ENCODE measurements around the gene NECTIN4. TPM values are rescaled to one million over a fixed set of nuclear protein-coding genes. Genes with fewer than 3 reads are reported as not detected.

The NECTIN4 gene
- polyA plus RNA-seq, 1 donor: 0.42 TPM

DNA sequence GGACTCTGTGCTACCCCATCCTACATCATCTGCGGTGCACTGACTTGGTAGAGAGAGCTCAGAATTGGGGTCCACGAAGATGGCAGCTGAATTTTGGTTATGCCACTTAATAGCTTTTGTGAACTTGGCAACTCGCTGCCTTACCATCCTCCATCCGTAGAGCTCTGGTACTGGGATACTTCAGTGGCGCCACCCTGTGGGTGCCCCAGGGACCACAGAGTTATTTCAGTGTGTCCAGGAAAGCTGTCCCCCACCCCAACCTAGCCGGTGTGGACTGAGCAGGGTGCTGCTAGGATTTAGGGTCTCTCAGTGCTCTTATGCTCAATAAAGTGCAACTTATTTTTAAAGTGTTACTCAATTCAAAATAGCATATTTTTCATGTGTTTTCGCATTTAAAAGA, 34.6 kb downstream of the NECTIN4 start:
- H3K27me3 ChIP-seq (ENCODE audit: control insufficient read depth, insufficient read depth, low read length): peaks cover 10% of the 10 kb centered on the region
- H3K9me3 ChIP-seq (ENCODE audit: control insufficient read depth, low read depth, low read length): peaks cover 4% of the 10 kb centered on the region
- no peak for DNase-seq
- no peak overlapping the region for H3K27ac ChIP-seq (ENCODE audit: low read length)
- no peak overlapping the region for H3K4me3 ChIP-seq (ENCODE audit: low read length)
- no peaks in the 10 kb centered on the region for H3K36me3 ChIP-seq (ENCODE audit: control insufficient read depth, insufficient read depth, low read length)
- 100% methylated on average over 1 of the region's 7 CpGs for WGBS (ENCODE audit: insufficient coverage, low lambda C conversion rate)
- H3K4me1 ChIP-seq (ENCODE audit: control insufficient read depth, insufficient read depth, low read length): no peaks in the 10 kb centered on the region

DNA sequence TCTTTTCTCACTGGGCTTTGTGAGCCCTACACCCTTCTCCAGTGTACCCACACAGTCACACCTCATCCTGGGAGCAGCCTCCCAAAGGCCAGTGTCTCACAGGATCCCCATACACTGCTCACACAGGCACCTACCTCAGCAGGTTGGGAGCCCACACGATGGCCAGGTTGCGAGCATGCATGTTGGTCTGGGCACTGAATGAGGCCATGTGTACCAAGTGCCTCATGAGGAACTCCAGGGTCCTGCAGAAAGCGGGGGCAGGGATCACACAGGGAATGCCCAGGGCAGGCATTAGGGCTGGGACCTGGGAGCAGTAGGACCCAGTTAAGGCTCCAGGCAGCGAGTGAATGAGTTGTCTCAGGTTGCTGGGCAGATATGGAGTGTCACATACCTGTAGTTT, 35.1 kb downstream of the NECTIN4 start:
- peaks cover 6% of the 10 kb centered on the region for H3K9me3 ChIP-seq (ENCODE audit: control insufficient read depth, low read depth, low read length)
- WGBS (ENCODE audit: insufficient coverage, low lambda C conversion rate): no CpG with 5 or more reads among the region's 4 CpGs
- H3K27me3 ChIP-seq (ENCODE audit: control insufficient read depth, insufficient read depth, low read length): peaks cover 10% of the 10 kb centered on the region
- H3K4me3 ChIP-seq (ENCODE audit: low read length): no peak overlapping the region
- DNase-seq: no peak
- H3K27ac ChIP-seq (ENCODE audit: low read length): no peak overlapping the region
- no peaks in the 10 kb centered on the region for H3K36me3 ChIP-seq (ENCODE audit: control insufficient read depth, insufficient read depth, low read length)
- H3K4me1 ChIP-seq (ENCODE audit: control insufficient read depth, insufficient read depth, low read length): no peaks in the 10 kb centered on the region

DNA sequence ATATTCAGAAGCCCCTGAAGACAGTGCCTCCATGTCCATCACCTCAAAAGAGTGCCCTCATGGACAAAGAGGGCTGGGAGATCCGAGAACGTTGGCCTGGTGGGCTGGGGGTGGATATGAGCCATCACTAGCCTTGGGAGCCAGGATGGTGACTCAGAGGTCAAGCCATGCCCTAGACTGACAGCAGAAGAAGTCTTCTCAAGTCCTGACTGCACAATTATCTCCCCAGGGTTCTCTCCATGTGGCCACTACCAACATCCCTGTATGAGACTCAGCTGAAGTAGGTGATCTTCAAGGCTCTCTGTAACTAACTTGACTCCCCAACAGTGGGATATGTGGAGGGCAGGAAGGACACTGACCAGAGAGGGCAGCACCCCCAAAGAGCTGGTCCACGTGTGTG, 36.5 kb downstream of the NECTIN4 start:
- DNase-seq: no peak
- H3K4me3 ChIP-seq (ENCODE audit: low read length): no peak overlapping the region
- no peaks in the 10 kb centered on the region for H3K36me3 ChIP-seq (ENCODE audit: control insufficient read depth, insufficient read depth, low read length)
- WGBS (ENCODE audit: insufficient coverage, low lambda C conversion rate): no CpG with 5 or more reads among the region's 3 CpGs
- H3K4me1 ChIP-seq (ENCODE audit: control insufficient read depth, insufficient read depth, low read length): no peaks in the 10 kb centered on the region
- peaks cover 10% of the 10 kb centered on the region for H3K27me3 ChIP-seq (ENCODE audit: control insufficient read depth, insufficient read depth, low read length)
- H3K9me3 ChIP-seq (ENCODE audit: control insufficient read depth, low read depth, low read length): peaks cover 19% of the 10 kb centered on the region
- no peak overlapping the region for H3K27ac ChIP-seq (ENCODE audit: low read length)

DNA sequence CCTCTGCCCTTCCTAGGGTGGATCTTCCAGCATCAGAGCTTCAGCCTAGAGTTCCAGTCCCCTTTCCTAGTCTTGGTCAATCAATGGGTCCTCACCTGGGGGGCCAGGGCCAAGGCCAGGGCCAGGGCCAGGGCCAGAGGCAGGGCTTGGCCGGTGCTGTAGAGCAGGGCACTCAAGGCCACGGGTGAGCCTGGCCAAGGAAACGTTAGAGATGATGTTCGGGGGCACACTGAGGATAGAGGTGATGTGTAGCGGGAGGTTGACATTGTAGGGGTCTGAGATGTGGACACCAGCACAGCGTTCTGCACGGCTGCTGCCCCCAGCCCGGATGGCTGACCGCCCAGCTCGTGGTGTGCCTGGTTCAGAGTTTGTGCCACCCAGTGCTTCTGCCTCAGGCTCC, 38.1 kb downstream of the NECTIN4 start:
- DNase-seq: no peak
- Histone ChIP-seq H3K4me1 (ENCODE audit: control insufficient read depth, insufficient read depth, low read length) (peaks cover 2% of the 10 kb centered on the region), H3K9me3 (ENCODE audit: control insufficient read depth, low read depth, low read length) (peaks cover 26% of the 10 kb centered on the region), H3K36me3 (ENCODE audit: control insufficient read depth, insufficient read depth, low read length) (no peaks in the 10 kb centered on the region), H3K27me3 (ENCODE audit: control insufficient read depth, insufficient read depth, low read length) (peaks cover 8% of the 10 kb centered on the region), H3K27ac (ENCODE audit: low read length) (no peak overlapping the region), H3K4me3 (ENCODE audit: low read length) (no peak overlapping the region)
- WGBS (ENCODE audit: insufficient coverage, low lambda C conversion rate): no CpG with 5 or more reads among the region's 10 CpGs

DNA sequence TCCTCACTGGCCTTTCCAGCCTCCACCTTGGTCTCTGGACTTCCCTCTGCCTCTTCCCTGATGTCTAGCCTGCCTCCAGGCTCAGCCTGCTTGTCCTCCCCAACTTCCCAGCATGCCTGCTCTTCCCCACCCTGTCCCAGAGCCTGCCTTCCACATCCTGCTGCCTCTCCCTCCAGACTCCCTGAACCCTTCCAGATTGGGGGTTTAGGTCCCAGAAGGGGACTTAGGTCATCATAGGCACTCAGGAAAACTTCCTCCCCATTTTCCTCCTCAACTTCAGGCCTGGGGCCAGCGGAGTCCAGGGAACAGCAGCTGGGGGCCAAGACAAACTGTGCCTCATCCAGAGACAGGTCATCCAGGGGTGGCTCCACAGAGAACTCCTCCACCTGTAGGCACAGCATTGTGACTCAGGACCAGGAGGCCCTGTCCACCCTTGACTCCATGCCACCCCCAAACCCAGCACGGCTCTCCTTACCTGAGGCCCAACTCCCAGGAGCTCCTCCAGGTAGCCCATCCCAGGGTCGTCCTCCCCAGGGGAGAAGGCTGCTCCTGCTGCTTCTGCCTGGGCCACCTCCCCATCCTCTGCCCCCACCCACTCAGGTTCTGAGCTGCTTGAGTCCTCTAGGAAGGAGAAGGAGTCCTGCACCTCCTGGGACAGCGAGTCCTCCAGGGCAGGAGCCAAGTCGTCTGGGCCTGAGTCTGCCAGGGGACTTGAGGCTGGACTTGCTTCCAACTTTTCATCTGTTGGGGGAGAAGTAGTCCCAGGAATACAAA, 40.2 kb downstream of the NECTIN4 start:
- H3K27me3 ChIP-seq (ENCODE audit: control insufficient read depth, insufficient read depth, low read length): peaks cover under 1% of the 10 kb centered on the region
- H3K4me1 ChIP-seq (ENCODE audit: control insufficient read depth, insufficient read depth, low read length): peaks cover 5% of the 10 kb centered on the region
- peaks cover 26% of the 10 kb centered on the region for H3K9me3 ChIP-seq (ENCODE audit: control insufficient read depth, low read depth, low read length)
- no peak for DNase-seq
- no peaks in the 10 kb centered on the region for H3K36me3 ChIP-seq (ENCODE audit: control insufficient read depth, insufficient read depth, low read length)
- WGBS (ENCODE audit: insufficient coverage, low lambda C conversion rate): no CpG with 5 or more reads among the region's 5 CpGs
- no peak overlapping the region for H3K27ac ChIP-seq (ENCODE audit: low read length)
- no peak overlapping the region for H3K4me3 ChIP-seq (ENCODE audit: low read length)

DNA sequence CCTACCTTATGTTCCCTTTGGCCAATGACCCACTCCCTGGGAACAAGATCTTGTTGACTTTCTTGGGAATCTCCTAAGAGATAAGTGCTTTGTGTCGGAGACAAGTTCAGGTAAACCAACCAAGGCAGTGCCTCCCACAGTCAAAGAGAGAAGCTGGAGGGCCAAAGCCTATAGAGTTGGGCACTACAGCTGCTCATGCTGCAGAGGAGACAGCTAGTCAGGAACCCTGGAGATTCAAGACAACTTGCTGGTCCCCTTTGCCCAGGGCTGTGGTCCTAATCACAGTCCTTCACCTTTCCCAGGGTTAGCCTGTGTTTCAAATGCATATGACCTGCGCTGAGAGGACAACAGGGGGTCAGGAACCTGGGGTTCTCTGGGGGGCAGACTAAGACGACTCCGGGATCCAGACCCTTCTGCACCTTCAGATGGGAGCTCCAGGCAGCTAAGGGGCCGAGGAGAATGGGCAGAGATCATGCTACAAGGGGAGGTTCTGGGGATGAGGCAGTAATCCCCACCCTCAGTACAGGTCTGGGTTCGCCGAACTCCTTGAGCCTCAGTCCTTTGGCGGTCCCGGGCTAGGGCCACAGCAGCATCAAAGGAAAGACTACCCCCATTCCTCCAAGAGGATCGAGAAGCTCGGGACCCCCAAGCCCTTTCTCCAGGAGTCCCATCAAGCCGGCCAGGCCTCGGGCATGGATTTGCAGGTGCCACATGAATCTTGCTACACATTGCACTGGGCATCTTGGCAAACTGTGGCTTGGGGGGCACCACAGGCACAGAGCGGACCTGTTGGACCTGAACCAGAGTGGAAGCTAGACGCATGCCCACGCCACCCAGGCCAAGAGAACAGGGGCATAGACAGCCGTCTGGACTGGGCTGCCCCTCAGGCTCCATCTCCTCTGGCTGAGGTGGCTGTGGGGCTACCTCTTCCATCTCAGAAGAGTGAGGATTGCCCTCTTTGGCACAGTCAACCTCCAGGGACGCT, 41.6 kb downstream of the NECTIN4 start:
- no peak for DNase-seq
- Histone ChIP-seq H3K36me3 (ENCODE audit: control insufficient read depth, insufficient read depth, low read length) (peaks cover 5% of the 10 kb centered on the region), H3K9me3 (ENCODE audit: control insufficient read depth, low read depth, low read length) (peaks cover 26% of the 10 kb centered on the region), H3K27me3 (ENCODE audit: control insufficient read depth, insufficient read depth, low read length) (no peaks in the 10 kb centered on the region), H3K27ac (ENCODE audit: low read length) (no peak overlapping the region), H3K4me1 (ENCODE audit: control insufficient read depth, insufficient read depth, low read length) (peaks cover 6% of the 10 kb centered on the region), H3K4me3 (ENCODE audit: low read length) (no peak overlapping the region)
- WGBS (ENCODE audit: insufficient coverage, low lambda C conversion rate): no CpG with 5 or more reads among the region's 18 CpGs

DNA sequence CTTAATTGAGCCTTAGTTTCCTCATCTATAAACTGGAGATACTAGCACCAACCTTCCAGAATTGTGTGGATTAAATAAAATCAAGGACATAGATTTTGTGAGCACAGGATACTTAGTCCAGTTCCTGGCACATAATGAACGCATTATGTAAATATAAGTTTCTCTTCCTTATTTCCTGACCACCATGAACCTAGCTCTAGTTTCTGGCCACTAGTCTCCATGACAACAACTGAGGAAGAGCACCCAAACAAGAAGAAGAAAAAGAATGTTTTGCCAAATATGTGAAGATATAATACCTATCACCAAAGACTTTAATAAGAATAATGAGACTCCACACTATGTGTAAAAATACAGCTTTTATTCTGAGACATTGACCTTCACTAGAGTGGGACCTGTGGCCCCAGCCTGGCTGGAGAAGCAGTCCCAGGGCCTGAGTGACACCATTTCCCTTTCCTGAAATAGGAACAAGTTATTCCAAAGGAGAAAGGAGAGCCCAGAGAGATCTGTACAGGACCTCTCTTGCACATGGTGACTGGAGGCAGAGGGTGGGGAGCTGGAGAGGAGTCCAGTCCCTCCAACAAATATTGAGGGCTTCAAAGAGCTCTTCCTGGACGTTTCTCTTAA, 42.6 kb downstream of the NECTIN4 start:
- no peak for DNase-seq
- Histone ChIP-seq H3K4me3 (ENCODE audit: low read length) (peak overlapping the region; percentile 78), H3K27me3 (ENCODE audit: control insufficient read depth, insufficient read depth, low read length) (no peaks in the 10 kb centered on the region), H3K27ac (ENCODE audit: low read length) (peak overlapping the region; percentile 94), H3K9me3 (ENCODE audit: control insufficient read depth, low read depth, low read length) (peaks cover 26% of the 10 kb centered on the region), H3K4me1 (ENCODE audit: control insufficient read depth, insufficient read depth, low read length) (peaks cover 6% of the 10 kb centered on the region), H3K36me3 (ENCODE audit: control insufficient read depth, insufficient read depth, low read length) (peaks cover 15% of the 10 kb centered on the region)
- WGBS (ENCODE audit: insufficient coverage, low lambda C conversion rate): 80% methylated on average over 1 of the region's 2 CpGs

DNA sequence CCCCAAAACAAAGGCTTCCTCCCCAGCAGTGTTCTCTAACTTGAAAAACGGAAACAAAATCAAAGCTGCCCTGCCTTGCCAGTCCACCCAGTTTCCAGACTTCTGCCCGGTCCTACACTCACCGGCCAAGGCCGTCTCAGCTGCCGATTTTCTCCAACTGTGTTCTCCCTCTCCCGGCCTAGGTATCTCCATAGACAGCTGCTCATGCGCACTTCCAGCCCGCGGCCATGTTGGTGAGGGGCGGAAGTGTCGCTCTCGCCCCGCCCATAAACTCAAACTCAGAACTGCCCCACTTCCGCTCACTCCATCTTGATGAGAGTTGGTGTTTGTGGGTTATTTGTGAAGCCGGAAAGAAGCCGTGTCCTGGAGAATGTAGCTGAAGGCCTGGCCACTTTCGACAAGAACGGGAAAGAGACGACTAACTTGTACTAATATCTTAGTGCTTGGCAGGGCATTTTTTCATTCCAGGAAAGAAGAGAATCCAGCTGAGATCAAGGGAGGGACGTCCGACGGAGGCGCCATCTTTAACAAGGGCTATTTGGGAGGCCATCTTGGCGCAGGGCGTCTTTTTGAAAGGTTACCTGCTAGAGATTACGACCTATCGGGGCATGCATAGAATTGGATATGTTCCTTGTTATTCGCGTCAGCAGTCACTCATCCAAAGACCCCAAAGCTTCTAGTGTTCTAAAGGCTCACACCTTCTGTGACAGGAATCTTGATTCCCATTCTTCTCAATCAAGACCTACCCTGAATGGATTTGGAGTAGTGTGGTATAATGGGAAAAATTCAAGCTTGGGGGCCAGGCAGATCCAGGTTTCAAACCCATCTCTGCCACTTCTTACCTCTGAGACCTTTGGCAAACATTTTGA, 43.4 kb downstream of the NECTIN4 start, which contains the start of gene USF1:
Gene USF1, minus strand, starts transcription at position 242 of the 869 bp plus-strand sequence. CDS start 2,702 bp downstream, outside the sequence.
- DNase-seq: peak; percentile 97 to 99
- WGBS (ENCODE audit: insufficient coverage, low lambda C conversion rate): 2% methylated on average over 7 of the region's 29 CpGs

DNA sequence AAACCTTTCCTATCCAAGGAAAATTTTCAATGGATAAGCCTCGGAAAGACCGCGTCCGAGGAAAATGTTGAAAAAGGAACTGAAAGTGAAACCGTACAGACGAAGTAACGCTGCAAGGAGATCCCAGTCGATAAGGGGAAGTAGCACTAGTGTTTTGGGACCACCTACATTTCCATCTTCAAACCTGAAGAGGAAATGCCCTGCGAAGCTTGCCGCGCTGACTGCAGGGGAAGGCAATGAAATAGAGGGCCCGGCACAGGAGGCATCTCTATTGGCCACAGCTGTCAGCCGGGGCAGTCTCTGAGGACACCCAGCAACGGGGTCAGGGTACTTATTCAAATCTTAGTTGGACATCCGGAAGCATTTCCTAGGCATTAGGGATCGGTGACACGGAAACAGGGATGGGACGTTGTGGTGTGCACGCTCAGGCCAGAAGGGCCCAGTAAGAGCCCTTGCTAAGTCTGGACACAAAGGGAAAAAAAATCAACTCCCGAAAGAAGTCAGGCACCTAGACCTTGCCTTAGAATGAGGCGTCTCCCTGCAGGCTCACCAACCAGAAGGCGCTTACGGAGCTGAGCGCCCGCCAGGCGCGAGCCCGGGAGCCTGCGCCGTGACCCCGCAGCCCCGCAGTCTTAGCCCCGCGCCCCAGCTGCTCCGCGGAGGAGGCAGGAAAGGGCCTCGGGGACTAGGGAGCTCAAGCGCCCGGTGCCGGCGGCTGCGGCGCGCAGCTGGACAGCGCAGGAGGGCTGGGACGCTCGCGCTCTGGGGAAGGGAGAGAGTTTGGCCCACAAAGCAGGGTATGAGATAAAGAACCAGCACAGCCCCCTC, 44.2 kb downstream of the NECTIN4 start:
- WGBS (ENCODE audit: insufficient coverage, low lambda C conversion rate): no CpG with 5 or more reads among the region's 48 CpGs
- Histone ChIP-seq H3K4me1 (ENCODE audit: control insufficient read depth, insufficient read depth, low read length) (peaks cover 6% of the 10 kb centered on the region), H3K27me3 (ENCODE audit: control insufficient read depth, insufficient read depth, low read length) (no peaks in the 10 kb centered on the region), H3K4me3 (ENCODE audit: low read length) (peak overlapping the region; percentile 78), H3K9me3 (ENCODE audit: control insufficient read depth, low read depth, low read length) (peaks cover 22% of the 10 kb centered on the region), H3K27ac (ENCODE audit: low read length) (peak overlapping the region; percentile 94), H3K36me3 (ENCODE audit: control insufficient read depth, insufficient read depth, low read length) (peaks cover 31% of the 10 kb centered on the region)
- DNase-seq: peak; percentile 63 to 86

More for the DNA sequence above, 43.4 kb downstream of the NECTIN4 start, which contains the start of gene USF1:
- Histone ChIP-seq H3K36me3 (ENCODE audit: control insufficient read depth, insufficient read depth, low read length) (peaks cover 23% of the 10 kb centered on the region), H3K4me3 (ENCODE audit: low read length) (peak within 1 kb of the TSS; percentile 78), H3K4me1 (ENCODE audit: control insufficient read depth, insufficient read depth, low read length) (peaks cover 6% of the 10 kb centered on the region), H3K27me3 (ENCODE audit: control insufficient read depth, insufficient read depth, low read length) (no peaks in the 10 kb centered on the region), H3K27ac (ENCODE audit: low read length) (peak within 1 kb of the TSS; percentile 94), H3K9me3 (ENCODE audit: control insufficient read depth, low read depth, low read length) (peaks cover 22% of the 10 kb centered on the region)
